IgD-negative memory B cell (primary cell): ENCODE measurements around the gene NDUFAF8. TPM values are rescaled to one million over a fixed set of nuclear protein-coding genes. Genes with fewer than 3 reads are reported as not detected.

ENCODE experiments used
- H3K27ac Mint-ChIP-seq, 3 donors: one replicate each; pipeline ENCODE4 v1.8.0; 2020 to 2022; ENCODE audit warnings: mild to moderate bottlenecking in 3 of 3, mixed read lengths in 3 of 3, moderate library complexity in 1 of 3
- H3K27me3 Mint-ChIP-seq: one replicate; pipeline ENCODE4 v1.8.0; 2021; ENCODE audit warnings: mixed read lengths
- H3K36me3 Mint-ChIP-seq: one replicate; pipeline ENCODE4 v1.8.0; 2020; ENCODE audit warnings: mild to moderate bottlenecking, mixed read lengths
- H3K4me1 Mint-ChIP-seq, 3 donors: one replicate each; pipeline ENCODE4 v1.8.0; 2020 to 2022; ENCODE audit warnings: mixed read lengths in 3 of 3, mild to moderate bottlenecking in 1 of 3
- H3K4me3 Mint-ChIP-seq, 4 donors: one replicate each; pipeline ENCODE4 v1.8.0; 2020 to 2022; ENCODE audit warnings: mild to moderate bottlenecking in 4 of 4, mixed read lengths in 4 of 4, moderate library complexity in 3 of 4
- H3K9me3 Mint-ChIP-seq, 3 donors: one replicate each; pipeline ENCODE4 v1.8.0; 2020 to 2021; ENCODE audit warnings: mixed read lengths in 3 of 3, mild to moderate bottlenecking in 1 of 3
- polyA plus RNA-seq: library from polyadenylated mRNA; unstranded; fragments of 300-500 nt; fragmentation: Illumina TruSeq; gene quantifications from one replicate; pipeline ENCODE4 v1.2.3, GENCODE V29; 2021

The NDUFAF8 gene
- polyA plus RNA-seq, 1 donor from 2014 or later, result 91.8 TPM

GRCh38 chr17:81246343-81246670, 7.2 kb downstream of the NDUFAF8 start:
- H3K27ac Mint-ChIP-seq, result peak overlapping the region in 1 of 3 donors; percentile 23
- H3K4me3 Mint-ChIP-seq, result no peak overlapping the region
- H3K9me3 Mint-ChIP-seq, result no peaks in the 10 kb centered on the region
- H3K4me1 Mint-ChIP-seq, result peaks cover 11 to 13% (median 12%) of the 10 kb centered on the region in 3 donors
- H3K36me3 Mint-ChIP-seq, result peaks cover 2% of the 10 kb centered on the region
- no peaks in the 10 kb centered on the region for H3K27me3 Mint-ChIP-seq

- peaks cover 9 to 10% (median 9%) of the 10 kb centered on the region in 3 donors for H3K4me1 Mint-ChIP-seq
- H3K36me3 Mint-ChIP-seq, result peaks cover 2% of the 10 kb centered on the region
- no peak overlapping the region for H3K27ac Mint-ChIP-seq
- peak overlapping the region in 1 of 4 donors; percentile 39 for H3K4me3 Mint-ChIP-seq
- no peaks in the 10 kb centered on the region for H3K27me3 Mint-ChIP-seq
- no peaks in the 10 kb centered on the region for H3K9me3 Mint-ChIP-seq
Measured at GRCh38 chr17:81246679-81247338, 7.7 kb downstream of the NDUFAF8 start.

DNA sequence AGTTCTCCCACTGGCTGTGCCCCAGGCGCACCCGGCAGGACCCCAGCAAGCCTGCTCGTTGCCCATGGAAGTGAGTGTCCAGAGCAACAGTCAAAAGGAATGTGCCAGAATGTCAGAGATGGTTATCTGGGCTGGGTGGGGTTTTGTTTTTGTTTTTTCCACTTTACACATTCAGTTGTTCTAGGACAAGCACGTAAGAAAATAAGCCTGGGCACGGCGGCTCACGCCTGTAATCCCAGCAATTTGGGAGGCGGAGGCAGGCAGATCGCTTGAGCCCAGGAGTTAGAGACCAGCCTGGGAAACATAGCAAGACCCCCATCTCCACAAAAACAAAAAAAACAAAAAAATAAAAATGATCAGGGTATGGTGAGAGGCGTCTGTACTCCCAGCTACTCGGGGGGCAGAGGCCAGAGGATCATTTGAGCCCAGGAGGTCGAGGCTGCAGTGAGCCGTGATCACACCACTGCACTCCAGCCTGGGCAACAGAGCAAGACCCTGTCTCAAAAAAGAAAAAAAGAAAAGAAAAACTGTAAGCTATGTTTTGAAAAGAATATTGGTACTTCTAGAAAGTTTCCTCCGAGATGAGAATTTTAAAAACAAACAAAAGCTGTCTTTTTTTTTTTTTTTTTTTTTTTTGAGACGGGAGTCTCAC, 8.3 kb downstream of the NDUFAF8 start:
- peaks cover 2% of the 10 kb centered on the region for H3K36me3 Mint-ChIP-seq
- H3K27me3 Mint-ChIP-seq, result no peaks in the 10 kb centered on the region
- H3K4me3 Mint-ChIP-seq, result no peak overlapping the region
- no peaks in the 10 kb centered on the region for H3K9me3 Mint-ChIP-seq
- H3K4me1 Mint-ChIP-seq, result peaks cover 8 to 10% (median 9%) of the 10 kb centered on the region in 3 donors
- H3K27ac Mint-ChIP-seq, result no peak overlapping the region

- Mint-ChIP-seq H3K4me1 (peaks cover 8 to 15% (median 14%) of the 10 kb centered on the region in 3 donors), H3K27me3 (no peaks in the 10 kb centered on the region), H3K36me3 (peaks cover 7% of the 10 kb centered on the region), H3K4me3 (no peak overlapping the region), H3K9me3 (no peaks in the 10 kb centered on the region), H3K27ac (no peak overlapping the region)
Measured at GRCh38 chr17:81248649-81249048, 9.5 kb downstream of the NDUFAF8 start.

DNA sequence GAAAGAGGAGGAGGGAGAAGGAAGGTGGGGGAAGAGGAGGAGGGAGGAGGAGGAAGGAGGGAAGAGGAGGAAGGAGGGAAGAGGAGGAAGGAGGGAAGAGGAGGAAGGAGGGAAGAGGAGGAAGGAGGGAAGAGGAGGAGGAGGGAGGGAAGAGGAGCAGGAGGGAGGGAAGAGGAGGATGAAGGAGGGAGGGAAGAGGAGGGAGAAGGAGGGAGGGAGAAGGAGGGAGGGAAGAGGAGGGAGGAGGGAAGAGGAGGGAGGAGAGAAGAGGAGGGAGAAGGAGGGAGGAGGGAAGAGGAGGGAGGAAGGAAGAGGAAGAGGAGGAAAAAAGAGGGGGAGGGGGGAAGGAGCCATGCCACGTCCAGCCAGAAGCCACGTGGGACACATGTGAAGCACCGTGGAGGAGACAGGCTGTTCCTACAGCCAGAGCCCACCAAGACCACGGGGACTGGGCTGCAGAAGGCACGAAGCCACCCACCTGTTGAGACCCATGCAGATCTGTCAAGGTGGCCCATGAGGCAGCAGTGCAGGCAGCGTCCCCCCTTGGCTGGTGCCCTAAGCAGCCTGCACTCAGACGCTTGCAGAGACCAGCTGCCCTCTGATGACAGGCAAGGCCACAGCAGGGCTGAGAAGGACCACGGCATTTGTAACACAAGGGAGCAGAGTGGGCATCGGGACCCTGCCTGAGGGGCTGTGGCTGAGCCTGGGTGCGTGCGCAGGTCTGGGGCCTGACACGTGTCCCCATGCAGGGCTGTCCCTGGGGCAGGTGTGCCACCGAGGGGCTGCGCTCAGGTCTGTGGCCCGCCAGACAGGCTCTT, 10.3 kb downstream of the NDUFAF8 start:
- H3K4me1 Mint-ChIP-seq, result peaks cover 7 to 15% (median 14%) of the 10 kb centered on the region in 3 donors
- H3K27me3 Mint-ChIP-seq, result no peaks in the 10 kb centered on the region
- H3K9me3 Mint-ChIP-seq, result no peaks in the 10 kb centered on the region
- H3K27ac Mint-ChIP-seq, result no peak overlapping the region
- no peak overlapping the region for H3K4me3 Mint-ChIP-seq
- peaks cover 7% of the 10 kb centered on the region for H3K36me3 Mint-ChIP-seq

- H3K36me3 Mint-ChIP-seq, result peaks cover 7% of the 10 kb centered on the region
- no peaks in the 10 kb centered on the region for H3K27me3 Mint-ChIP-seq
- H3K4me3 Mint-ChIP-seq, result no peak overlapping the region
- peak overlapping the region in 2 of 3 donors; percentile 67 to 71 for H3K27ac Mint-ChIP-seq
- H3K9me3 Mint-ChIP-seq, result no peaks in the 10 kb centered on the region
- peaks cover 0 to 13% (median 5%) of the 10 kb centered on the region in 3 donors for H3K4me1 Mint-ChIP-seq
Measured at GRCh38 chr17:81250286-81251093, 11.4 kb downstream of the NDUFAF8 start.

DNA sequence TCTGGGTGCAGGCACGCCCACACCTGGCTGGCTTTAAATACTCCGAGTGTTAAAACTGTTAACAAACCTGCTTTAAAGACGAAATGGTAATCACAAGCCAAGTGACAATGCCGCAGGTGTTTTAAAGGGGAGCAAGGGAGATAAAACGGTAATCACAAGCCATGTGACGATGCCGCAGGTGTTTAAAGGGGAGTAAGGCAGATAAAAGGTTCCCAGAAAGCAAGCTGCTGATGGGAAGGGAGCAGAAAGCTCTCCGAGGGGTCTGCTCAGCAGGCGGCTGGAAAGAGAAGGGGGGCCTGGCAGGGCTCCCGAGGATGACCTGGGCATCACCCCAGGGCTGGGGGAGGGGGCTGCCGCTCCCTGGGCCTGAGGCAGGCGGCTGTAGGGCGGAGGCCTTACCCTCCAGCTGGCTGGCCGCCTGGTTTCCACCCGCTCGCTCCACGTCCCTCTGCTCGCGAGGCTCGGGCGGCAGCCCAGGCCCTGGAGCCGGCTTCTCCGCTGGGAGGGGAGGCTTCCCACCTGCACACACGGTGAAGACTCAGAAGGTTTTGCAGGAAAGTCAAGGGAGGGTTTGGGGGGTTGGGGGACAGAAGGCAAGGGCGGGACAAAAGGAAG, 12.1 kb downstream of the NDUFAF8 start:
- Mint-ChIP-seq H3K9me3 (no peaks in the 10 kb centered on the region), H3K4me3 (peak overlapping the region in 3 of 4 donors; percentile 25 to 66 (median 58)), H3K36me3 (peaks cover 7% of the 10 kb centered on the region), H3K4me1 (peaks cover 0 to 13% (median 5%) of the 10 kb centered on the region in 3 donors), H3K27ac (peak overlapping the region in 2 of 3 donors; percentile 67 to 71), H3K27me3 (no peaks in the 10 kb centered on the region)

GRCh38 chr17:81251709-81252301, 12.7 kb downstream of the NDUFAF8 start:
- H3K4me1 Mint-ChIP-seq, result peaks cover 0 to 13% (median 5%) of the 10 kb centered on the region in 3 donors
- peak overlapping the region in 2 of 3 donors; percentile 53 to 71 for H3K27ac Mint-ChIP-seq
- peak overlapping the region; percentile 25 to 66 (median 58) for H3K4me3 Mint-ChIP-seq
- no peaks in the 10 kb centered on the region for H3K9me3 Mint-ChIP-seq
- H3K36me3 Mint-ChIP-seq, result peaks cover 7% of the 10 kb centered on the region
- H3K27me3 Mint-ChIP-seq, result no peaks in the 10 kb centered on the region

DNA sequence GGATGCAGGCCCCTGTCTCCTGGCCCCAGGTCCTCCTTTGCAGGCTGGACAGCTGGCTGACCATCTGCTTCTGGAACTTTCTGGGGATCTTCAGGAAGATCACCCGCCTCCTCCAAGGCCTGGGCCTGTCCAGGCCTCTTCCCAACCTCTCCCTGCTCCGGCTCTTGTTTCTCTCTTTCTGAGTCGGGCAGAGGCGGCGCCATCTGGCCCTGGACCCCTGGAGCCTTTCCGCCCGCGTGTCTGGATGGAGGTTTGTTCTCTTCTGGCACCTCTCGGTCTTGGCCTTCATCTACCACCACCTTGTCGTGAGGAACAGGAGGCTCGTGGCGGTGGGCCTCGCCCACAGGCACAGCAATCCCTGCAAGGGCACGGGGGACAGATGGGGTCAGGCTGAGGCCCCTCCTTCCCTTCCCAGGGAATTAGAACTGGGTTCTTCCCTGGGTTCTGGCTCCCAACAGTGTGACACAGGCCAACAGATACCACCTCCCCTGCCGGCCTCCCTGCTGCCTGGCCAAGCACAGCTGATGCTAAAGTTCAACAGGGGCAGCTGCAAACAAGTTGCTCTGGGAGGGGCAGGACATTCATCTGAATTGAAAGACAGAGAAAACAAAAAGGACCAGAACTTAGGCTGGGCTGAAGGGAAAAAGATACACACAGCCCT, 13.3 kb downstream of the NDUFAF8 start:
- peak overlapping the region in 2 of 4 donors; percentile 58 to 87 for H3K4me3 Mint-ChIP-seq
- no peaks in the 10 kb centered on the region for H3K9me3 Mint-ChIP-seq
- peaks cover 7% of the 10 kb centered on the region for H3K36me3 Mint-ChIP-seq
- H3K27me3 Mint-ChIP-seq, result no peaks in the 10 kb centered on the region
- H3K27ac Mint-ChIP-seq, result no peak overlapping the region
- H3K4me1 Mint-ChIP-seq, result peaks cover 0 to 13% (median 5%) of the 10 kb centered on the region in 3 donors

GRCh38 chr17:81252987-81253329, 13.8 kb downstream of the NDUFAF8 start:
- Mint-ChIP-seq H3K27ac (no peak overlapping the region), H3K9me3 (no peaks in the 10 kb centered on the region)

DNA sequence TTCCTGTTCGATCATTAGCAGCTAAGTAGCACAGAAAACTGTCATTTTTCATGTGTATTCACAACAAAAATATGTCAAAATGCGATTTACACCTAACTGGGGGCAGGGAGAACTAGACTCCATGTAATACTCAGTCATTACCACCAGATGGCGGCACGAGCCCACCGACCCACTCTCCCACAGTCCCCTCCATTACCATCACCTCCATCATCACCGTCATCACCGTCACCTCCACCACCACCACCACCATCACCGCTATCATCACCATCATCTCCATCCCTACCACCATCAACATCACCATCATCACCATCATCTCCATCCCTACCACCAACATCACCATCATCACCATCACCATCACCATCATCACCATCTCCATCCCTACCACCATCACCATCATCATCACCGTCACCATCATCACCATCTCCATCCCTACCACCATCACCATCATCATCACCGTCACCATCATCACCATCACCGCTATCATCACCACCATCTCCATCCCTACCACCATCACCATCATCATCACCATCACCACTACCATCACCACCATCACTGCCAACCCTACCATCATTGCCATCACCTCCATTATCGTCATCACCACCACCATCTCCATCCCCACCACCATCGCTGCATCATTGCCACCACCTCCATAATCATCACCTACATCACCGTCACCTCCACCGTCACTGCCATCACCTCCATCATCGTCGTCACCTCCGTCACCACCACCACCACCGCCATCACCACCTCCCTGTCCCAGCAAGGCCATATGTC, 14.4 kb downstream of the NDUFAF8 start:
- Mint-ChIP-seq H3K4me3 (peak overlapping the region in 1 of 4 donors; percentile 7), H3K36me3 (peaks cover 4% of the 10 kb centered on the region), H3K9me3 (no peaks in the 10 kb centered on the region), H3K27me3 (no peaks in the 10 kb centered on the region), H3K27ac (peak overlapping the region in 1 of 3 donors; percentile 76), H3K4me1 (peaks cover 0 to 13% (median 5%) of the 10 kb centered on the region in 3 donors)

More at GRCh38 chr17:81252987-81253329, 13.8 kb downstream of the NDUFAF8 start:
- H3K4me3 Mint-ChIP-seq, result peak overlapping the region in 2 of 4 donors; percentile 7 to 10
- H3K27me3 Mint-ChIP-seq, result no peaks in the 10 kb centered on the region
- peaks cover 7% of the 10 kb centered on the region for H3K36me3 Mint-ChIP-seq
- peaks cover 0 to 13% (median 5%) of the 10 kb centered on the region in 3 donors for H3K4me1 Mint-ChIP-seq

DNA sequence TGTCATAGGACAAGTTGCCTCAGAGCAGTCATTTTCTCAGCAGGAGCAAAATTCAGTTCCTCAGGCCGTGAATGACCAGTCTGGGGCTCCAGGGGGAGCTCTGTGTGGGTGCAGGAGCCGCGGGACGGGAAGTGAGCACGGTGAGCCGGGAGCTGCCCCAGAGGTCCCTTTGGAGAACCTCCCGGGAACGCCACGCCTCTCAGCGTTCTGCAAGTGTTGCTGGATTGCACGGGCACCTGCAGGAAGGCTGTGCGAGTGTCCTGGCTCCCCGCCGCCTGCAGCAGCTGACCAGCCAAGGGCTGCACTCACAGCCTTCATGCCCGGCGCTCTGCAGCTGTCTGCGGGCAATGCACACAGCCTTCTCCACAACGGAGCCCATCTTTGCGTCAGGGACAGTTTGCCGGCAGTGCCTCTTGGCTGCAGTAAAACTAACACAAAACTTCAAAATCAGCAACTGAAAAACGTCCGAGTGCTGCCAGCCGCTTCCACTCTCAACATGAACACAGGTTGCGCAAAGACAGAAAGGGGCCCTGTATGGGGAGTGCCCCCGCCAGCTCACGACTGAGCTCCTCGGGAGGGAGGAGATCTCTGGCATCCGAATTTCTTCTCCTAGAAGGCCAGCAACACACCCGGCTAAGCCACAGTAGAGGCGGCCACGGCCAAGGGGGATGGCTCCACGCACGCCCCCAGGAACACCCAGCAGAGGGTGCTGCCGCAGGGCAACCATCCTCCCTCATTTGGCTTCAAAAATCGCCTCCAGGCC, 16.0 kb downstream of the NDUFAF8 start:
- Mint-ChIP-seq H3K9me3 (no peaks in the 10 kb centered on the region), H3K36me3 (peaks cover 4% of the 10 kb centered on the region), H3K4me3 (no peak overlapping the region), H3K27me3 (no peaks in the 10 kb centered on the region), H3K27ac (peak overlapping the region in 1 of 3 donors; percentile 74), H3K4me1 (peaks cover 0 to 13% (median 10%) of the 10 kb centered on the region in 3 donors)
